HG02759 (cell line): ENCODE data around the gene PIN4.
"Not testable (repeated sequence)": the region's sequence is repeated elsewhere in the genome, so short reads cannot be mapped to it uniquely, and the experiment has no call there.

Experiments
- ATAC-seq: cut with Tn5 transposase; IDR thresholded peaks from one replicate; pipeline ENCODE4 v1.9.1; 2021; ENCODE audit warnings: mild to moderate bottlenecking, moderate library complexity; ENCODE audit not compliant: unreplicated experiment

The PIN4 gene

GRCh38 chrX:72201836-72202536 lies 20.4 kb downstream of the PIN4 start:
- ATAC-seq = no peak

DNA sequence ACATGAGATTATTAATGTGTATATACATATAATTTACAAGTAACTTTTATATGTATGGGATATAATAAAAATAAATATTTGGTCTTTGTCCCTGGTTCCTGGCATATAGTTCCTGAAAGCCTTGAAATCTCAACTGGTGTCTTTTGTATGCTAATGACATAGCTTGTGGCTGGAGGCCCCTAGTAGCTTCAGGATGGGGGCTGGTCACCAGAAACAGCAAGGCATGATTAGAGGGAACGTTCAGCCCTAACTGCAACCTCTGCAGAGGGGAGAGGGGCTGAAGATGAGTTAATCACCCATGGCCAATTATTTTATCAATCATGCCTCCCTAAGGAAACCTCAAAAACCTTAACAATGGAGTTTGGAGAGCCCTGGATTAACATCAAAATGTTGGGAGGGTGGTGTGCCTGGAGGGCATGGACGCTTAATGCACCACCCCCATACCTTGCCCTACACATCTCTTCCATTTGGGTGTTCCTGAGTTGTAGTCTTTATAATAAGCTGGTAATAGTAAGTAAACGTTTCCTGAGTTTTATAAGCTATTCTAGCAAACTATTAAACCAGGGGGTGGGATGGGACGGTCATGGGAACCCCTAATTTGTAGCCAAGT lies 21.3 kb downstream of the PIN4 start:
- no peak for ATAC-seq

DNA sequence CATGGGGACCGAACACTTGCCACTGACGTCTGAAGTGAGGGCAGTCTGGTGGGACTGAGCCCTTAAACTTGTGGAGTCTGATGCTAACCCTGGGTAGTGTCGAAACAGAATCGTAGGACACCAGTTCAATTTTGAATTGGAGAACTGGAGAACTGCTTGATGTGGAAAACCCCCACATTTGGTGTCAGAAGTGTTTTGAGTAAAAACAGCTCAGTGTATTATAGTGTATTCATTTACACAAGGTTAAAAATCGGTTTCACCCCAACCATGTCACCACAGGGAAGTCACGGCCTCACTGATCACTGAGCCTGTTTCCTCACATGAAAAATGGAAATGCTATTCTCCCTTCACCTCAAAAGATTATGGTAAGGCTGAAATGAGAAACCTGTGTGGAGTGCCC lies 21.9 kb downstream of the PIN4 start:
- no peak for ATAC-seq

DNA sequence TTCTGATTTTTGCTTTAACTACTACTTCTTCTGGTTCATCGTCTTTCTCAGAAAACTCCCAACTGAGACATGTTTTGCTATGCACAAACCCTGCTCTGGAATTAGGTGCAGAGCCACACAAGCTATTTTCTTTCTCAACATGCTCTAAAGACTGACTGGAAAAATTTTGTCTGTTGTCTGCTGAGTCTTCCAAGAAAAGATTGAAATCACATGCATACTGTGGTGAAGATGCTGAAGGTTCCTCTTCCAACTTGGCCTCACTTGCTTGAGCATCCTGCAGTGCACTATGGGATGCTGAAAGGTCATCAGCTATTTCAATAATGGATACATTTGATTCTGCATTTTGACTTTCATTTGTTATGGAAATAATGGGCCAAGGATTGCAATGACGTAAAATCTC lies 24.1 kb downstream of the PIN4 start:
- no peak for ATAC-seq

GRCh38 chrX:72207366-72207765 lies 25.8 kb downstream of the PIN4 start:
- no peak for ATAC-seq

- ATAC-seq = no peak
Measured at GRCh38 chrX:72208126-72208800, 26.7 kb downstream of the PIN4 start.

- no peak for ATAC-seq
Measured at GRCh38 chrX:72216973-72217372, 35.4 kb downstream of the PIN4 start.

DNA sequence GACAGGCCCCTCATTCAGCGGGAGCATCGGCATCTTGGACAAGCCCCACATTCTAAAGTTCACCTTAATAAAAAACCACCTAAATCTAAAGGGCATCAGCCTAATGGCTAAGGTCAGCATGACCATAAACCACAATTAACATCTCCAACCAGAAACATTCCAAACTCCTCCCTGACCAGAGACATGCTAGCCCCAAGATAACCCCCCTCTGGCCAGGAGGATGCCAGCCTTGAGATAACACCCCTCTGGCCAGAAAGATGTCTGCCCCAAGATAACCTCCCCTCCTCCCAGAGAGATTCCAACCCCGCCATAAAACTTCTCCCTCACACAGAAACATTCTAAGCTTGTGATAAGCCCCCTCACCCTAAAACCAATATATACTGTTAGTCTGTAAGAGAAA lies 38.8 kb downstream of the PIN4 start:
- not testable (repeated sequence) for ATAC-seq

DNA sequence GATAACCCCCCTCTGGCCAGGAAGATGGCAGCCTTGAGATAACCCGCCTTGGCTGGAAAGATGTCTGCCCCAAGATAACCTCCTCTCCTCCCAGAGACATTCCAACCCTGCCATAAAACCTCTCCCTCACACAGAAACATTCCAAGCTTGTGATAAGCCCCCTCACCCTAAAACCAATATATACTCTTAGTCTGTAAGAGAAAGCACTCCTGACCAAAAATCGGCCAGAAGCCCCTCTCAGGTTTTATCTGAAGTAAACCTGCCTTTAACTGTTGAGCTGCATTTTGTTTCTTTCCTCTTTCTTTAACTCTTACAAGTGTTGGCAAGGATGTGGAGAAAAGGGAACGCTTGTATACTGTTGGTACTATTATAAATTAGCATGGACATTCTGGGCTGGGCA lies 48.7 kb downstream of the PIN4 start:
- ATAC-seq = no peak

DNA sequence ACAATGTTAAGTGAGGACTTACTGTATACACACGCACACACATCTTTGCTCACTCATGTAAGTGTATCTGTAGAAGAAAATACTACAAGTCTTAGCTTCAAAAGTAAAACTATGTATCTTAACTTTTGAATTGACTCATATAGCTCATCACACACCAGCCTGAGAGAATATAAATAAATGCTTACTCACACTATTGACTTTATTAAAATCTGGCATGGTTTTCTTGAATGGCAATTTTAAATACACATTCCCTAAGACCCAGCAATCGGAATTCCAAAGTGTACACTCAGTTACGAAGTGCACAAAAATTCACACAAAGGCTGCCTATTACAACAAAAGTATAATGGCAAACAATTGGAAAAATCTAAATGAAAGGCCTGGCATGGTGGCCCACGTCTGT lies 55.3 kb downstream of the PIN4 start:
- no peak for ATAC-seq

DNA sequence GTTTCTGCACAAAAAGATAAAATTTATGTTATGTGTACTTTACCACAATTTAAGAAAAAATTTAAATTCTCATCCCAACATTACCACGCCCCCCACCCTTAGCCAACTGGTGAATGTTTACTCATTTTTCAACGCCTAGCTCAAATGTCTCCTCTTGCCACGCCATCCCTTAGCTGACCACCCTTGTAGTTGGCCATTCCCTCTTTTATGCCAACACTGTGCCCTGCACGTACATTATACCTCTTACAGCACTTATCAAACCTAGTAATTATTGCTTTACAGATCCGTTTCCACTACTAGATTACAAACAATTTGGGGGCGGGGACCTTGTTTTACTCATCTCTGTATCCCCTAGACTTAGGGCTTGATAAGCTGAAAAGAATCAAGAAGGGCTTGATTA lies 56.6 kb downstream of the PIN4 start:
- no peak for ATAC-seq

- peak; percentile 99 for ATAC-seq
Measured at GRCh38 chrX:72238721-72239475, 57.3 kb downstream of the PIN4 start, which contains the start of gene ERCC6L. TSS of gene ERCC6L (minus strand) at chrX:72239027. CDS start at chrX:72238911, 116 bp downstream.

DNA sequence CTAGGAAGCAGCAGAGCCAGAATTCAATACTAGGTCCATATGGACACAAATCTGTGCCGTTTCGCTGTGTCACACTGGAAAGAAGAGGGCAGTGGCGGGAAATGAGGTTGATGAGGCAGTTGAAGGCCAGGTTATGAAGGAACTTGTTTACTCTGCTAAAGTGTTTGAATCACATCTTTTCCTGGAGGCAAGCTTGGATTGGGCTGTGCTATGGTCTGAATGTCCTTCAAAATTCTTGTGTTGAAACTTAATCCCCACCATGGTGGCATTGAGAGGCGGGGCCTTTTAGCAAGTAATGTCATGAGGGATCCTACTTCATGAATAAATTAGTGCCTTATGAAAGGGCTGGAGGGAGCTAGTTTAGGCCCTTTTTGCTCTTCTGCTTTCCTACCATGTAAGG lies 59.4 kb downstream of the PIN4 start:
- ATAC-seq = no peak

GRCh38 chrX:72243472-72243871 lies 61.9 kb downstream of the PIN4 start:
- ATAC-seq = no peak

- ATAC-seq = no peak
Measured at GRCh38 chrX:72245461-72246089, 64.0 kb downstream of the PIN4 start.

- no peak for ATAC-seq
Measured at GRCh38 chrX:72247206-72247942, 65.8 kb downstream of the PIN4 start.
